A549 (cell line): Measurements from ENCODE around the gene MROH7. TPM values are rescaled to one million over a fixed set of nuclear protein-coding genes. Genes with fewer than 3 reads are reported as not detected.
A peak's percentile ranks its signal among the peaks of the same experiment; 100 is the strongest.

Experiments used
- ATAC-seq, 2 experiments: fragments of 200-7000 bp in 1 of 2; fragments of >200 bp in 1 of 2; cut with Nextera tagmentation in 1 of 2; cut with Tn5 transposase in 1 of 2; 3 replicates each; pipeline versions ENCODE4 v1.8.0 to v1.9.1; 2018 to 2020; ENCODE audit warnings: mild to moderate bottlenecking in 1 of 2, moderate library complexity in 1 of 2
- CTCF ChIA-PET: fragments of 300-600 bp; sonication (Branson Sonifier 250); formaldehyde crosslinking; extraction: SDS; loops from one replicate; lab custom pipeline; 2021; ENCODE audit warnings: antibody characterized with exemption, inconsistent platforms; lab: Yijun Ruan, JAX
- POLR2A ChIA-PET: fragments of 350-600 bp; formaldehyde crosslinking; extraction: SDS; loops from one replicate; lab custom pipeline; 2021; ENCODE audit warnings: antibody characterized with exemption, inconsistent platforms; lab: Yijun Ruan, JAX
- DNase-seq, 2 experiments: peaks; one replicate each; pipeline versions ENCODE4 v3.0.0 to v3.0.0-alpha.2; 2011 to 2016; ENCODE audit warnings: low read depth in 1 of 2, low spot score in 1 of 2
- FAIRE-seq: peaks from 2 replicates; lab custom pipeline; 2011; peaks lifted over from hg19 to GRCh38; lab: Jason Lieb, UNC
- H3K27ac ChIP-seq, 2 experiments: fragments of >200 bp; sonication (Bioruptor Twin); formaldehyde crosslinking; 3 replicates each; pipeline ENCODE4 v1.5.1; 2016 to 2017
- H3K4me1 ChIP-seq: fragments of >200 bp; sonication (Bioruptor Twin); formaldehyde crosslinking; 3 replicates; pipeline ENCODE4 v1.6.1; 2016
- H3K4me2 ChIP-seq: fragments of >200 bp; sonication (Bioruptor Twin); formaldehyde crosslinking; 3 replicates; pipeline ENCODE4 v1.6.1; 2016
- H3K4me3 ChIP-seq: fragments of >200 bp; sonication (Bioruptor Twin); formaldehyde crosslinking; 3 replicates; pipeline ENCODE4 v1.5.1; 2016
- H3K9me3 ChIP-seq: fragments of >200 bp; sonication (Bioruptor Twin); formaldehyde crosslinking; 3 replicates; pipeline ENCODE4 v1.6.1; 2016
- BCL3 ChIP-seq: fragments of >200 bp; sonication (Bioruptor Twin); formaldehyde crosslinking; IDR thresholded peaks from 3 replicates; pipeline ENCODE4 v1.6.1; 2016
- CTCF ChIP-seq: fragments of >200 bp; sonication (Bioruptor Twin); formaldehyde crosslinking; IDR thresholded peaks from 3 replicates; pipeline ENCODE4 v1.5.1; 2016
- EP300 ChIP-seq, 2 experiments: fragments of >200 bp; sonication (Bioruptor Twin); formaldehyde crosslinking; IDR thresholded peaks; 2 replicates in 1 of 2; 3 replicates in 1 of 2; pipeline ENCODE4 v1.6.1; 2016 to 2017
- HEYL ChIP-seq: fragments of 250-450 bp; sonication (Bioruptor Pico); IDR thresholded peaks from 2 replicates; pipeline ENCODE4 v1.8.0; 2021; ENCODE audit warnings: mild to moderate bottlenecking, moderate library complexity
- HOXB13 ChIP-seq: fragments of 250-450 bp; sonication (Bioruptor Pico); IDR thresholded peaks from 2 replicates; pipeline ENCODE4 v1.5.0; 2020; ENCODE audit warnings: low read depth, mild to moderate bottlenecking, moderate library complexity
- JUNB ChIP-seq: fragments of >200 bp; sonication (Bioruptor Twin); formaldehyde crosslinking; IDR thresholded peaks from 2 replicates; pipeline ENCODE4 v1.6.1; 2016
- KDM1A ChIP-seq: fragments of 200-600 bp; sonication (generic); IDR thresholded peaks from 2 replicates; pipeline ENCODE4 v1.6.1; 2016; ENCODE audit warnings: low read depth, mild to moderate bottlenecking
- NR3C1 ChIP-seq: fragments of >200 bp; sonication (Bioruptor Twin); formaldehyde crosslinking; IDR thresholded peaks from 3 replicates; pipeline ENCODE4 v1.6.1; 2017
- POLR2AphosphoS2 ChIP-seq: conservative IDR thresholded peaks from 2 replicates; pipeline ENCODE4 v1.6.1; 2012; ENCODE audit warnings: low read length, improper control_type of control experiment, inconsistent platforms
- RAD21 ChIP-seq, 2 experiments: fragments of >200 bp in 1 of 2; sonication (Bioruptor Twin) in 1 of 2; formaldehyde crosslinking in 1 of 2; IDR thresholded peaks in 1 of 2; conservative IDR thresholded peaks in 1 of 2; 2 replicates in 1 of 2; 3 replicates in 1 of 2; pipeline ENCODE4 v1.6.1; 2012 to 2018; ENCODE audit warnings: inconsistent platforms in 1 of 2
- RCOR1 ChIP-seq: fragments of 150-350 bp; IDR thresholded peaks from 2 replicates; pipeline ENCODE4 v1.6.1; 2014; ENCODE audit warnings: antibody characterized with exemption, low read length, low read depth
- REST ChIP-seq: fragments of 200-600 bp; sonication (generic); IDR thresholded peaks from 2 replicates; pipeline ENCODE4 v1.6.1; 2016; ENCODE audit warnings: antibody characterized with exemption, mild to moderate bottlenecking, moderate library complexity
- SMC3 ChIP-seq: fragments of >200 bp; sonication (Bioruptor Twin); formaldehyde crosslinking; IDR thresholded peaks from 3 replicates; pipeline ENCODE4 v1.6.1; 2018; ENCODE audit warnings: inconsistent platforms
- TP53 ChIP-seq: fragments of 250-450 bp; sonication (Bioruptor Pico); IDR thresholded peaks from 2 replicates; pipeline ENCODE4 v1.5.0; 2021; ENCODE audit warnings: mild to moderate bottlenecking, moderate library complexity
- ZC3H11A ChIP-seq: fragments of 450-650 bp; IDR thresholded peaks from 2 replicates; pipeline ENCODE4 v1.6.1; 2014; ENCODE audit warnings: antibody characterized with exemption, mild to moderate bottlenecking
- WGBS: methylation state at CpG from one replicate; pipeline ENCODE4 v1.1.6; 2017; ENCODE audit errors: missing lambda C conversion rate; 5-methylcytosine and 5-hydroxymethylcytosine counted together
- polyA plus RNA-seq, 4 experiments: library from polyadenylated mRNA; depleted of rRNA in 3 of 4; stranded (reverse); fragments of >200 nt; fragmentation: RNase III in 1 of 4; extraction: RNeasy Plus Mini Kit Qiagen cat#74134 plus additional on column Dnase treatment in 1 of 4; gene quantifications; 2 replicates in 3 of 4; 3 replicates in 1 of 4; pipeline ENCODE4 v1.2.3, GENCODE V29; 2011 to 2017
- TF ChIP-seq, protein P1 (sequence below): IDR thresholded peaks from 2 replicates; pipeline ENCODE4 v1.6.1; 2012
- TF ChIP-seq, protein P2 (sequence below): fragments of 150-350 bp; IDR thresholded peaks from 2 replicates; pipeline ENCODE4 v1.6.1; 2014; ENCODE audit warnings: low read depth, mild to moderate bottlenecking, low read length

MROH7 gene
- polyA plus RNA-seq, 2 of the 4 experiments (the other 2 are of a cell fraction) = not detected

DNA sequence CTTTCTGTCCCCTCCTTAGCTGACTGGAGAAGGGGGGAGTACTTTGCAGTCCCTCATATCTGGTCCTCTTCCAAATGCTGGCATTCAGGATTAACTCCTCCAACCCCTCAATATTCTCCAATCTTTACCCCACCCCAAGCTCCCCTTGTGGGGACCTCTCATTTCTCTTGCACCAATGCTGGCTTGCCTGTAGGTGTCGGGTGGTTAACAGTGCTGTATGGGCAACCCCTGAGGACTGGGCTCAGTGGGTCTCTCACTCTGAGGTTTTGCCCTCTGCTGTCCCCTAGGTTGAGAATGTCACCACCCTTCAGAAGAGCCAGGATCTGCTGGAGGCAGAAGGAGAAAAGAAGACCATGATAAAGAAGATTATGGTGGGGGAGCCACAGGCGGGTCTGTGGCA, 27.0 kb downstream of the MROH7 start:
- H3K4me2 ChIP-seq = no peak overlapping the region
- ChIA-PET CTCF (no interaction called here), POLR2A (no interaction called here)
- H3K4me1 ChIP-seq = no peaks in the 10 kb centered on the region
- H3K27ac ChIP-seq = no peak overlapping the region
- H3K9me3 ChIP-seq = no peaks in the 10 kb centered on the region
- FAIRE-seq = no peak
- DNase-seq = no peak
- TF ChIP-seq, protein P1, sequence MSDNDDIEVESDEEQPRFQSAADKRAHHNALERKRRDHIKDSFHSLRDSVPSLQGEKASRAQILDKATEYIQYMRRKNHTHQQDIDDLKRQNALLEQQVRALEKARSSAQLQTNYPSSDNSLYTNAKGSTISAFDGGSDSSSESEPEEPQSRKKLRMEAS = no peak
- TF ChIP-seq TP53 (no peak), RCOR1 (no peak), ZC3H11A (no peak), KDM1A (no peak), BCL3 (no peak), POLR2AphosphoS2 (no peak), JUNB (no peak), SMC3 (no peak)
- H3K4me3 ChIP-seq = no peak overlapping the region
- WGBS = 51% methylated on average over 2 of the region's 2 CpGs
- ATAC-seq = no peak

DNA sequence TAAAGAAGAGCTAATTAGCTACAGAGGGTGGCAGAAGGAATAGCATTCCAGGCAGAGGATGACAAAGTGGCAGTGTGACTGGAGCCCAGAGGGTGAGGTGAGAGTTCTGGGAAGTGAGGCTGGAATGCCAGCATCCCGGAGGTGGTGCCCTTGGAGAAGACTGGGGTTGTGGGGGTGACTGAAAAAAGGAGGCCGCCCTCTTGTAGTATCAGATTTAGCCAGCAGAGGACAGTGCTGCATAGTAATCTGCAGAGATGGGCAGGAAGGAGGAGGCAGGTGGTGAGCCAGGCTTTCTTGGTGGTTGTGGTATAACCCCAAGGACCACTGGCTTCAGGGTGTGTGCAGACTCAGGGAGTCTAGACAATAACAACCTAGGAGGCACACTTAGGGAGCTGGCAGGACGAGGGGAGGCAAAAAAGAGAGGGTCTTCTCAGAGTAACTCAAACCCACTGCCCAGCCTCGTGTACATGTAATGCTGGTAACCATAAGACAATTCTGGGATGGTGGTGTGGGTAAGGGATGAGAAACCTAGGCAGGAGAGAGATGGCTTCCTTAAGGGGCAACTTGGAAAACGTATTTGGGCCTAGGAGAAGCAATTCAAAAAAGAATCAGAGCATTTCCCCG, 30.5 kb downstream of the MROH7 start:
- DNase-seq (peak; percentile 40 to 47), ATAC-seq (peak; percentile 80 to 97), FAIRE-seq (no peak)
- no peak overlapping the region for H3K4me3 ChIP-seq
- ChIA-PET POLR2A (no interaction called here), CTCF (interaction anchor here (0.6 to 2.0 kb wide), 12 partner anchors 9 to 535 kb away, joined by 3 to 9 read pairs (median 3); partner anchors contain the start of gene TTC22)
- H3K27ac ChIP-seq = no peak overlapping the region
- no peaks in the 10 kb centered on the region for H3K9me3 ChIP-seq
- peak; percentile 77 for TF ChIP-seq SMC3
- peak; percentile 80 to 90 for TF ChIP-seq RAD21 (conservative IDR thresholded peaks at IDR 0.05 in 1 of 2, IDR thresholded peaks at IDR 0.05 in 1 of 2)
- TF ChIP-seq CTCF = peak; percentile 71
- no peak for TF ChIP-seq NR3C1
- TF ChIP-seq, protein P2, sequence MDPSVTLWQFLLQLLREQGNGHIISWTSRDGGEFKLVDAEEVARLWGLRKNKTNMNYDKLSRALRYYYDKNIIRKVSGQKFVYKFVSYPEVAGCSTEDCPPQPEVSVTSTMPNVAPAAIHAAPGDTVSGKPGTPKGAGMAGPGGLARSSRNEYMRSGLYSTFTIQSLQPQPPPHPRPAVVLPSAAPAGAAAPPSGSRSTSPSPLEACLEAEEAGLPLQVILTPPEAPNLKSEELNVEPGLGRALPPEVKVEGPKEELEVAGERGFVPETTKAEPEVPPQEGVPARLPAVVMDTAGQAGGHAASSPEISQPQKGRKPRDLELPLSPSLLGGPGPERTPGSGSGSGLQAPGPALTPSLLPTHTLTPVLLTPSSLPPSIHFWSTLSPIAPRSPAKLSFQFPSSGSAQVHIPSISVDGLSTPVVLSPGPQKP = no peak
- WGBS = 29% methylated on average over 6 of the region's 6 CpGs
- no peak overlapping the region for H3K4me2 ChIP-seq
- no peaks in the 10 kb centered on the region for H3K4me1 ChIP-seq

DNA sequence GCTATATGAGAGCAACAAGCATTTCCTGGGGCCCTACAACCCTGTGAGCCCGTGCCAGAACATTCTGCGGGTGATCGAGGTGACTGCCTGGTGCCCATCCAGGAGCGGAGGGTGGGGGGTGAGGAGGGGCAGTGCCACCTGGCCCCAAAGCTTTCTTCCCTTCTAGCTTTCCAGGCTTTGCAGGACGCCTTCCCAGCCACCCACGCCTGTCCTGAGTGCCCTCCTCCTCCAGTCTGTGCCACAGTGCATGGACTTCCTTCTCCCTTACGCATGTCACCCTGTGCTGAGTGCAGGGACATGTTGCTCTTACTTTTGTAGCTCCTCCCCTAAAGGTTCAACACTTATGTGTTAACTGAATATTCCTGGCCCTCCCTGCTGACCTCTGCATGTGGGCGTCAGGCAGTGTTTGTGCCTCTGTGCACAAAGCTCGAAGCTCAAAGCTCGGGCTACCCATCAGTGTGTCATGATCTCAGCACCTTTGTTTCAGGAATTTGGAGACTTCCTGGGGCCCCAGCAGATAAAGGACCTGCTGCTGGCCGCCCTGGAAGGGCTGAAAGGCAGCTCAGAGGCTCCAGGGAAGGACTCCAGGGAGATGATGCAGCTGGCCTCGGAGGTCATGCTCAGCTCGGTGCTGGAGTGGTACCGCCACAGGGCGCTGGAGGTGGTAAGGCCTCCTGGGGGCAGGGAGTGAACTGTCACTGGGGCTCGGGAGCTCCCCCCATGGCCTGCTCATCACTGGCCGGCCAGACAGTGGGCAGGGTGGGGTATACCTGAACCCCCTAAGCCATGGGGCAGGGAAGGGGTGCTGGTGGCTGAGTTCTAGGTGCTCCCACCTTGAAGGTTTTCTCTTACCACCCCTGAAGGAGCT, 37.4 kb downstream of the MROH7 start:
- Histone ChIP-seq H3K4me3 (no peak overlapping the region), H3K27ac (no peak overlapping the region), H3K9me3 (no peaks in the 10 kb centered on the region), H3K4me1 (no peaks in the 10 kb centered on the region), H3K4me2 (no peak overlapping the region)
- WGBS = 62% methylated on average over 15 of the region's 17 CpGs
- FAIRE-seq = no peak
- CTCF ChIA-PET = no interaction called here
- no peak for DNase-seq
- POLR2A ChIA-PET = no interaction called here
- ATAC-seq = peak; percentile 10 to 30; a peak in 1 of 6 replicates
- TF ChIP-seq REST = no peak
- TF ChIP-seq HOXB13 = no peak
- TF ChIP-seq EP300 (IDR thresholded peaks at IDR 0.05) = no peak
- no peak for TF ChIP-seq HEYL (CRISPR knock-in tag)
- no peak for TF ChIP-seq NR3C1
- TF ChIP-seq, all 56 proteins: peak for 0
